Fibroblast of peridontal ligament (primary cell): ENCODE results near the gene SYNJ2.

Experiments
- DNase-seq: peaks from one replicate; pipeline ENCODE4 v3.0.0-alpha.2; 2010; ENCODE audit errors: extremely low read depth

Gene SYNJ2

DNA sequence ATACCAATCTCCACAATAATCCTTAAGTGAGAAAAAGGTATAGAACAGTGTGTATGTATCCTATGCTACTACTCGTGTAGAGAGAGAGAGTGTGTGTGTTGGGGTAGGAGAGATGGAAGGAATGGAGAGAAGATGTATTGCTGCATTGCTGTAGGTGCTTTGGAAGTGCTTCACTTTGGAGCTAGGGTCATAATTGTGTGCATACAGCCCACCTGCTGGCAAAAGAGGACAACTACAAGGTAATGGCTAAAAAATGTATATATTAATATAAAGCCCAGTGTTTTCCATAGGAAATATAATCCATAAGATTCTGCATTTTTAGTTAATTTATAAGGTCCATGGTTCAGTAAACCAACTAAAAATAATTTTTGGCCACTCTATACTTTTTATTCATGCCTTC lies 150.3 kb downstream of the SYNJ2 start:
- peak; percentile 8 for DNase-seq

DNA sequence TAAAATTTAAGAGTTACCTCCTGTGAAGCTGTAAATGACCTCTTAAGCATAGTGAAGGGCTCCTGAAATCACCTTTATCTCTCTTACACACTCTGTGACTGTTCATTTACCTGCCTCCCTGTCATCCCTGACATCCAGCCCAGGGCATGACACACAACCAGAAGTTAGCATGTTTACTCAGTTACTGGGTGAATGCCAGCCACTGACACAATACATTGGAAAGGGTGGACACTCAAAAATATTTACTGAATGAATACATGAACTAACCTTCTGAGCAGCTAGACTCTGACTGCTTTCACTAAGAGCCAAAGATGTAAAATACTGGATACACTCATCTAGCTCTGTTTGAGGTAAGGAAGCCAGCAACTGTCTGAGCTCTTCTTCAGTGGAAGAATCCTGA lies 161.1 kb downstream of the SYNJ2 start:
- peak; percentile 78 for DNase-seq

DNA sequence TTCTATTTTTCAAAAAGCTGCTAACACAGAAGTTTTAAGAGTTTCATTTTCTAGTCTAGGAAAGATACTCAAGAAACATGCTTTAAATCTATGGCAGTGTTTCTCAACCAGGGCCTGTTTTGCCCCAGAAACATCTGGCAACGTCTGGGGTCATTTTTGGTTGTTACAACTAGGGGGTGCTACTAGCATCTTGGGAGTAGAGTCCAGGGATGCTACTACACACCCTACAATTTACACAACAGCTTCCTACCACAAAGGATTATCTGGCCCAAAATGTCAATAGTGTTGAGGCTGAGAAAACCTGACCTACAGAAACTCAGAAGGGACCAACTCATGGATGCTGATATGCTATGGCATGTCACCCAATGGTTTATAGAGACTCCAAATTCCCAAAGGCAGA lies 162.0 kb downstream of the SYNJ2 start:
- DNase-seq: peak; percentile 24
